HG03060 (cell line): Measurements from ENCODE around the gene GIT2.
"Not testable (repeated sequence)": the region's sequence is repeated elsewhere in the genome, so short reads cannot be mapped to it uniquely, and the experiment has no call there.

Experiments used
- ATAC-seq: cut with Tn5 transposase; IDR thresholded peaks from one replicate; pipeline ENCODE4 v1.9.1; 2021; ENCODE audit warnings: low read depth, moderate number of reproducible peaks; ENCODE audit not compliant: unreplicated experiment

The GIT2 gene

DNA sequence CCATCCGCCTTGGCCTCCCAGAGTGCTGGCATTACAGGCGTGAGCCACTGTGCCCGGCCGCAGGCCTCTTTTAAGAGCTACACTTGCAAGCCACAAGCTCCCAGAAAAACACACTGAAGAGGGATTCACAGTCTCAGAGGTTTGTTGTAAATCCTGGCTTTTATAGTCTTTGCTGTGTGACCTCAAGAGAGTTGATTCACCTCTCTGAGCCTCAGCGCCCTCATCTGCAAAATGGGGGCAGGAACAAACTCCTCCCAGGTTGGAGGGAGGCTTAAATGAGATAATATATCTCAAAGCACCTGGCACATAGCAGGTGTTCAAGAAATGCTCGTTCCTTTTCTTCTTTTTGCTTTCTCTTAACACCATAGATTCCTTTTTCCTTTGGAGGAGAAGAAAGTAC lies 100.0 kb downstream of the GIT2 start:
- no peak for ATAC-seq

DNA sequence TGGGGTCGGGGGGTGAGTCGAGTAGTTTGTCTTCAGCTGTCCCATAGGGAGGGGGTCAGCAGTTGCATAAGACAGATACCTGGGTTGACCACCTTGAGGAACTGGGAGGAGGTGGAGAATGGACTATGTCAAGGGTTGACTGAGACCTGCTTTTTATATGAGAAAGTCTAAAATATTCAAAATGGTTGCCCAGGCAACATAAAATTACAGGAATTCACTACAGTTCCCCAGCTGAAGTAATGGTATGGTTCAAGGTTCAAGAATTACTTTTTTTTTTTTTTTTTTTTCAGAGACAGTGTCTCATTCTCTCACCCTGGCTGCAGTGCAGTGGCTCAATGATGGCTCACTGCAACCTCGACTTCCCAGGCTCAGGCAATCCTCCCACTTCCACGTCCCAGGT lies 101.2 kb downstream of the GIT2 start:
- ATAC-seq: no peak

DNA sequence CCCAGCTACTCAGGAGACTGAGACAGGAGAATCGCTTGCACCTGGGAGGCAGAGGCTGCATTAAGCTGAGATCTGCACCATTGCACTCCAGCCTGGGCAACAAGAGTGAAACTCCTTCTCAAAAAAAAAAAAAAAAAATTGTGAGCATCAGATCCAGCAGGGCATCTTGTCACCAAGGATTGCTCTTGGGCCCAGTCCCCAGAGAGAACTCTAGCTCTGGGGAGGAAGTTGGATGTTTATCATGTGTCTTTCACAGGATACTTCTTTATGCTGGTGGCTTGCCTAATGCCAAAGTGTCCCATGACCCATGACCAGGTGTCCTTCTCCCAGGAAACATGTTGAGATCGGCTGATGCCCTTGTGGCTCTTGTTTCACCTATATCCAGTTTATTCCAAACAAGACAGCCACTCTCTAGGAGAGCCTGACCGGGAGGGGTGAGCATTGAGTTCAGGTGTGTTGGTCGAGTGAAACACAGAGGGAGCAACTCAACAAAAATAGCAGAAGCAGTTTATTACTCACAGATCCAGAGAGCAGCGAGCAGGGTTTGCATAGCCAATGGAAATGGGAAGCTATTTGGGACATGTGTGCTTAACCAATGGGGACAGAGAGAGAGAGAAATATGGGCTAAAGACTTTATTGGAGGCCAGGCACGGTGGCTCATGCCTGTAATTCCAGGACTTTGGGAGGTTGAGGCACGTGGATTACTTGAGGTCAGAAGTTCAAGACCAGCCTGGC lies 102.7 kb downstream of the GIT2 start:
- ATAC-seq: no peak

DNA sequence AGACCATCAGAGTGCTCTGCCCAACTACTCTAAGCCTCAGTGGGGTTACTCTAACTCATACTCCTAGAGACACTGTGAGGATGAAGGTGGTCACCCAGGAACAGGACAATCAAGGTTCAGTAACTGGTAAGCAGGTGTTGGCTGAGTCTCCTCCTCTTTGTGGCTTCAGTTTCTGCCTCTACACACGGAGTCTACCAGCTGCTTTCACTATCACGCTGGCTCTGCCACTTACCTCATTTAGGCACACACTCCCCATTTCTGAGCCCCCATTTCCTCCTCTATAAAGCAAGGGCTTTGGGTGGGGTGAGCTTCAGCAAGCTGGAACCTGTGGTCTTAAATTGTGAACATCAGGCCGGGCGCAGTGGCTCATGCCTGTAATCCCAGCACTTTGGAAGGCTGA lies 103.4 kb downstream of the GIT2 start:
- ATAC-seq: peak; percentile 52

DNA sequence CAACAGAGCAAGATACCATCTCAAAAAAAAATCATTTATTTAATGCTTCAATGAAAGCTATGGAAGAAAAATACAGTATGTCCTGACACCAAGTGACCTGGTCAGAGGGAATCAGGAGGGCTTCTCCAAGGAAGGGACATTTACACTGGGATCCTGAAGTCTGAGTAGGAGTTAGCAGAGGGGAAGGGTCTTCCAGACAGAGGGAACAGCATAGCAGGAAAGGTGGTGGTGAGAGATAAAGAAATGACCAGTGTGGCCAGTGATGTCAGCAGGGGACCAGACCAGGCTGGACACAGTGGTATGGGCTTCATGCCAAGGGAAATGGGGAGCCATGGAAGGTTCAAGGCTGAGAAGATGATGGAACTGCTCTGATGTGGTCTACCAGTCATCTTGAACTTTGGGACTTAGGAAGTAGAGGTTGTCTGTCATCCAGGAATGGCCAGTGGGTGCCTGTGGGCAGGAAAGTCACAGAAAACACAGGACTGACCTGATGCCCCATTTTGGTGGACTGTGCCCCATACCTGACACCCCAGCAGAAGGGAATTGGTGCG lies 103.9 kb downstream of the GIT2 start:
- ATAC-seq: no peak

DNA sequence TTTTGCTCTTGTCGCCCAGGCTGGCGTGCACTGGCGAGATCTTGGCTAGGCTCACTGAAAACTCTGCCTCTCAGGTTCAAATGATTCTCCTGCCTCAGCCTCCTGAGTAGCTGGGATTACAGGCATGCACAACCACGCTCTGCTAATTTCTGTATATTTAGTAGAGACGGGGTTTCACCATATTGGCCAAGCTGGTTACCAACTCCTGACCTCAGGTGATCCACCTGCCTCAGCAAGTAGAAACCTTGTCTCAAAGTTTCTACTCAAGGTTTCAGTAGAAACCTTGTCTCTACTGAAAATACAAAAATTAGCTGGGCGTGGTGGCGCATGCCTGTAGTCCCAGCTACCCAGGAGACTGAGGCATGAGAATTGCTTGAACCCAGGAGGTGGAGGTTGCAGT lies 104.4 kb downstream of the GIT2 start:
- ATAC-seq: not testable (repeated sequence)

DNA sequence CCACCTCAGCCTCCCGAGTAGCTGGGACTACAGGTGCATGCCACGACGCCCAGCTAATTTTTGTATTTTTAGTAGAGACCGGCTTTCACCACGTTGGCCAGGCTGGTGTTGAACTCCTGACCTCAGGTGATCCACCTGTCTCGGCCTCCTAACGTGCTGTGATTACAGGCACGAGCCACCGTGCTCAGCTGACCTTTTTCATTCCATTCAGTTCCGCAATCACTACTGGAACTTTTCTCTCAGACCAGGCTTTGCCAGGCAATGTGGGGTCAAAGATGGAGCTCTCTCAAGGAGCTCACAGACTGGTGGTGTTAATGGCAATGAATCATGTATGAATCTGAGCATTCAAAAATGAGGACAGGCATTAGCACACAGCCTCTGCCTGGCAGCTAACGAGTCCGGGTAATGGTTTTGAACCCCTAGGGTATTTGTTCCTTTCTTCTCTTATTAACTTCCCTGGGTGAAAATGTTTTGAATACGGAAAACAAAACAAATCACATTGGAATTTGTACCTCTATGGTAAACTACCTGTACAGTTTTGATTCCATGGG lies 105.5 kb downstream of the GIT2 start:
- ATAC-seq: no peak

DNA sequence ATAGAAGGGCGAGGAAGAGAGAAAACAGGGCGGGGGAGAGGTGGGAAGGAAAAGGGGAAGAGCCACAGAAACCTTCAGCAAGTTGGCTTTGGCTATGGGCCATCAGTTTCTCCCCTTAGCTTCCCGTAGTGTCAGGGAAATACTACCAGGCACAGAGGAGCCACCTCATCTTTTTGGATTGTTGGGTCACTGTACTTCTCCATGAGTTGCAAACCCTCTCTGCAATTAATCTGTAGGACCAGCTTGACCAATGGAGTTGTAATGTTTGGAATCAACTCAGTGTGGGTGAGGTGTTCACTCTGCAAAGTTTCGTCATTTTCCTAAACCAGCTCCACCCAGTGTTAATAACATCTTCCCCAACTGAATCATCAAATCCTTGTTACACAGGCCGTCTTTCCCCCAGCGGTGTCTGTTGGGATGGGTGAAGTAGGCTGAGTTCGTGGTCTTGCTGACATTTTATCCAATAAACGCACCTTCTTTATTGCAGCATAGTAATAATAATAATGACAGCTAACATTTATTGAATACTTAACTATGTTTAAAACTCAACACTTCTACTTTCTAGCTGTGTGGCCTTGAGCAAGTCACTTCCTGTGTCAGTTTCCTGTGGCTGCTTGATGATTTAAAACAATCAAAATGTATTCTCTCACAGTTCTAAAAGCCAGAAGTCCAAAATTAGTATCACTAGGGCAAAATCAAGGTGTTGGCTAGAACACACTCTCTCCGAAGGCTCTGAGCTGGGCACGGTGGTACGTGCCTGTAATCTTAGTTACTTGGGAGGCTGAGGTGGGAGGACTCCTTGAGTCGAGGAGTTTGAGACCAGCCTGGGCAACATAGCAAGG lies 107.8 kb downstream of the GIT2 start:
- no peak for ATAC-seq

DNA sequence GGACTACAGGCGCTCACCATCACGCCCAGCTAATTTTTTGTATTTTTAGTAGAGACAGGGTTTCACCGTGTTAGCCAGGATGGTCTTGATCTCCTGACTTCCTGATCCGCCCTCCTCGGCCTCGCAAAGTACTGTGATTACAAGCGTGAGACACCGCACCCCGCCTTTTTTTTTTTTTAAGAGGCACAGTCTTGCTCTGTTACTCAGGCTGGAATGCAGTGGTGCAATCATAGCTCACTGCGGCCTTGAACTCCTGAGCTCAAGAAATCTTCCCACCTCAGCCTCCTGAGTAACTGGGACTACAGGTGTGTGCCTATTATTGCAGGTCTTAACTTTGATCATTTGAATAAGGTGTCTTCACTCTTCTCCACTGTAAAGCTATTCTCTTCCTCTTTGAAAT lies 110.6 kb downstream of the GIT2 start:
- ATAC-seq: no peak

DNA sequence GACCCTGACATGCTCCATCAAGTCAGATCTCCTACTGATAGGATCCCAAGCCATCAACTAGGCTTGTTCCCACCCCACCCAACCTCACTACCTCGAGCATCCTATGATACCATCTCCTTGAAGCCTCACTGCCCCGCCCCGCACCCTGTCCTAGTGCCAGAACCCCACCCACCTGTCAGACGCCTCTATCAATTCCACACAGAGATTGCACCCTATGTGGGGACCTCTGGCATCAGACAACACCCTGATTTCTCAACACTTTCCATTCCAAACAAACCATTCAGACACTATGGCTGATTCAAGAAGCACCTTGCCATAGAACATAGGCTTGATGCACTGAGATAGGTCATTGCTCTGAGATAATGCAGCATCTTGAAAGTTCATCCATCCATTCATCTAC lies 112.7 kb downstream of the GIT2 start:
- ATAC-seq: no peak

DNA sequence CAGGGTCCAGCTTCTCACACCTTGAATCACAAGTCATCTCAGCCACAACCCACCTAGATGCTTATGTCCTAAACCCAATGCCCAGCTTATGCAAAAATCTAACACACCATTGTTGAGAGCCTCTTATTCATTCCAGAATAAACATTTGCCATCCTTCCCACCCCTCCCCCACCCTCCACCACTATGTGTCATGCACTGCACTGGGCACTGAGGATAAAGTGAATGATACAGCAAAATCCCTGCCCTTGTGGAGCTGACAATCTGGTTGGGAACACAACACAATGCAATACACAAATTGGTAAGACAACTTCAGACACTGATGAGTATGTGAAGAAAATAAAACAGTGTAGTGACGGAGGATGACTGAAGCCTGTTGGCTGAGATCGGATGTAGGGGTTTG lies 114.4 kb downstream of the GIT2 start:
- no peak for ATAC-seq

DNA sequence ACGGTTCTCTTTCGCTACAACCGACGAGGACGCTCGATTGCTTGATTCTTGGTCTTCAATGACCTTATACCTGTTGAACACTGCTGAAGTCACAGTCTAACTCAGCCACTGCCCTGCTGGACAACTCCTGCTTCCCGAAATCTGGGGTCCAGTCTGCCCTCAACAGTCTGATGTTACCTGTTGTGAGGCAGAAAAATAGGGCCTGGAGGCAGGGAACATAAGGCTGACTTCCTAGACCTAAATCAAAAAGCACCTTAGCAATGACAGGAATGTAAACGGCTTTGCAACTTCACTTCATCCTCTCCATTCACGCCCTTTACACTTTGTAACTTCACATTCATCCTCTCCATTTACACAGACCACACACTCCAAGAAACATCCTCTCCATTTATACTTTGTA lies 115.2 kb downstream of the GIT2 start:
- no peak for ATAC-seq

DNA sequence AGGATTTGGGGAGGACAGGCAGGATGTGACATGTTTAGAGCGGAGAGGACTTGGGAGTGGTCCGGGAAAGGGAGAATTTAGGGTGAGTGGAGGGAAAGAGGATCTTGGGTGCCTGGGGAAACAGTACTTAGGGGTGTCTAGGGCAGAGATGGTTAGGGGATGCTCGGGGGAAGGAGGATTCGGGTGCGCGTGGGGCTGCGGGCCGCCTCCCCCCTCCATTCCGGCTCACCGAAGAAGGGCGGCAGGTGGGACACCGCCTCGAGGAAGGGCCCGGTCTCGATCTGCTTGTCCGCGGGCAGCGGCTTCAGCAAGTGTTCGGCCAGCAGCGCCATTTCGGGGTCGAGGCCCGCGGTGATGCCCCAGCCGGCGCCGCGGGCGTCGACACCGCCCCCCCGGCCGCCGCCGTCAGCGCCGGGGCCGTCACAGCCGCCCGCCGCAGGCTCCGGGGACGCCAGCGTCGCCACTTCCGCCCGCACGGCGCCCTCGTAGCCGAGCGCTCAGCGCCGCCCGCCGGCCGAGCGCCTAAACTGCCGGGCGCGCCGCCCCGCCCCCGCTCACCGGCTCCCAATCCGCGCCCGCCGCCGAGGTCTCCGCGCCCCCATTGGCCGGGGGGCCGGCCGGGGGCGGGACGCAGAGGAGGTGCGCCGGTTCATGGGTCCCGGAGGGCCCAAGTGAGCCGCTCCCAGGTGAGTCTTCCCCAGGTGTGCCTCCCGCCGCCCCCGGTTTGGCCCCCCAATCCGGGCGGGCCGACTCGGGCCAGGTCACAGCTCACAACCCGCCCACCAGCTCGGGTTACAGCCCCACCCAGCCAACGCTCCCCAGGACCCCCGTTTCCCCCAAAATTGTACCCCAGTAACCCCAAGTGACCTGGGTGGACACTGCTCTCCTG lies 115.9 kb downstream of the GIT2 start, which contains the start of gene GLTP:
Gene GLTP (minus strand): TSS at position 499 of the 889 bp plus-strand sequence. CDS start 167 bp downstream, at position 332.
- peak; percentile 63 for ATAC-seq
